ENCODE data around the gene PLEKHA7. TPM values are rescaled to one million over a fixed set of nuclear protein-coding genes. Genes with fewer than 3 reads are reported as not detected.

PLEKHA7 gene
- total and polyA plus RNA-seq, 2 of the 4 experiments (the other 2 are of a cell fraction): 0.12 TPM; not detected in 1

DNA sequence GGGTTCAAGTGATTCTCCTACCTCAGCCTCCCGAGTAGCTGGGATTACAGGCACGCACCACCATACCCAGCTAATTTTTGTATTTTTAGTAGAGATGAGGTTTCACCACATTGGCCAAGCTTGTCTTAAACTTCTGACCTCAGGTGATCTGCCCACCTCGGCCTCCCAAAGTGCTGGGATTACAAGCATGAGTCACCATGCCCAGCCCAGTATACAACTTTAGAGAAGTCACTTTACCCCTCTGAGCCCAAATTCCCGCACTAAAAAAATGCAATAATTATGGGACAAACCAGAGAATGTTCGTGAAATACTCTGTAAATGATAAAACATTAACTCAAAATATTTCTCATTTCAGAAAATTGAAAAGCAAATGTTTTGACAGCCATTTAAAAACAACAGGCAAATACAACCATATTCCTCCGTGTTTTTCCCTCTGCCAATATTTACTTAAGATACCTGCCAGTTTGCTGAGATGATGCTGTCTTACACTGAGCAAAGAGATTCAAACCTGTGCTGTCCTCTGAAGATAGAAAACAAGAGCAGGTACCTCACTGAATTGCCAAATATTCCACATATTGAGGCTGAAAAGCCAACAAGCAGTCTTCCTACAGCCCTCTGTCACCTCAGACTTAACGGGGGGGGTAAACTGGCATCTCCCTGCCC, 9.6 kb downstream of the PLEKHA7 start:
- Histone ChIP-seq H2BK120ac (ENCODE audit: low read depth, low read length) (no peak overlapping the region), H4K91ac (ENCODE audit: insufficient read depth, low read depth, low read length) (no peak overlapping the region), H3K36me3 (ENCODE audit: control insufficient read depth, insufficient read depth, low read length) (no peaks in the 10 kb centered on the region), H3K9me1 (ENCODE audit: insufficient read depth, low read length) (0 out of 2 replicates have a peak, but pooled peaks cover 2% of the 10 kb centered on the region), H4K8ac (ENCODE audit: low read depth in 2 of 2, low read length in 2 of 2) (no peak overlapping the region), H3K9me3 (ENCODE audit: control insufficient read depth, insufficient read depth, low read length) (no peaks in the 10 kb centered on the region), H4K5ac (ENCODE audit: low read depth, low read length) (no peak overlapping the region), H2AK9ac (replicated peaks; ENCODE audit: low read depth, low read length, poor library complexity) (no peak overlapping the region), H3K4ac (ENCODE audit: low read depth, low read length) (no peak overlapping the region), H3K56ac (ENCODE audit: extremely low read depth, insufficient read depth, low read length) (no peak overlapping the region), H2AFZ (replicated peaks; ENCODE audit: low read length, poor library complexity) (no peak overlapping the region), H3K23ac (ENCODE audit: low read depth, low read length) (no peak overlapping the region), H3K9ac (ENCODE audit: low read depth, low read length) (no peak overlapping the region), H4K20me1 (ENCODE audit: insufficient read depth, low read length) (no peaks in the 10 kb centered on the region), H3K4me1 (ENCODE audit: control insufficient read depth, insufficient read depth, low read length) (no peaks in the 10 kb centered on the region), H3K4me3 (ENCODE audit: insufficient read depth, low read depth, low read length) (no peak overlapping the region), H3K27me3 (ENCODE audit: control insufficient read depth, insufficient read depth, low read length) (peaks cover 3% of the 10 kb centered on the region), H3K14ac (replicated peaks; ENCODE audit: low read depth, low read length) (no peak overlapping the region), H3K4me2 (ENCODE audit: low read depth, low read length) (no peak overlapping the region), H2BK5ac (ENCODE audit: low read depth, low read length, poor library complexity, severe bottlenecking) (no peak overlapping the region), H2AK5ac (ENCODE audit: low read depth, low read length) (no peak overlapping the region), H3K18ac (ENCODE audit: low read depth, low read length) (no peak overlapping the region), H3K79me1 (ENCODE audit: low read depth in 1 of 2, low read length in 2 of 2) (no peaks in the 10 kb centered on the region), H2BK15ac (ENCODE audit: low read depth, low read length) (no peak overlapping the region), H3K27ac (ENCODE audit: insufficient read depth, low read length) (no peak overlapping the region), H2BK20ac (ENCODE audit: low read depth, low read length) (no peak overlapping the region)
- TF ChIP-seq RAD21 (IDR thresholded peaks at IDR 0.05; ENCODE audit: low read length) (no peak), SMC3 (IDR thresholded peaks at IDR 0.05; ENCODE audit: low read depth, low read length) (no peak), RCOR1 (IDR thresholded peaks at IDR 0.05; ENCODE audit: insufficient replicate concordance, low read length) (no peak), BHLHE40 (IDR thresholded peaks at IDR 0.05; ENCODE audit: low read depth, low read length) (no peak), POLR2A (IDR thresholded peaks at IDR 0.05; ENCODE audit: low read depth, low read length) (no peak), MXI1 (IDR thresholded peaks at IDR 0.05; ENCODE audit: borderline replicate concordance, low read depth, low read length) (no peak), MAFK (IDR thresholded peaks at IDR 0.05; ENCODE audit: low read depth, low read length) (no peak), CHD1 (IDR thresholded peaks at IDR 0.05; ENCODE audit: low read depth, low read length) (no peak)
- TF ChIP-seq, protein P1, sequence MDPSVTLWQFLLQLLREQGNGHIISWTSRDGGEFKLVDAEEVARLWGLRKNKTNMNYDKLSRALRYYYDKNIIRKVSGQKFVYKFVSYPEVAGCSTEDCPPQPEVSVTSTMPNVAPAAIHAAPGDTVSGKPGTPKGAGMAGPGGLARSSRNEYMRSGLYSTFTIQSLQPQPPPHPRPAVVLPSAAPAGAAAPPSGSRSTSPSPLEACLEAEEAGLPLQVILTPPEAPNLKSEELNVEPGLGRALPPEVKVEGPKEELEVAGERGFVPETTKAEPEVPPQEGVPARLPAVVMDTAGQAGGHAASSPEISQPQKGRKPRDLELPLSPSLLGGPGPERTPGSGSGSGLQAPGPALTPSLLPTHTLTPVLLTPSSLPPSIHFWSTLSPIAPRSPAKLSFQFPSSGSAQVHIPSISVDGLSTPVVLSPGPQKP (IDR thresholded peaks at IDR 0.05; ENCODE audit: borderline replicate concordance, low read depth, low read length): no peak
- WGBS, 2 experiments (ENCODE audit: extremely low coverage in 2 of 2, insufficient read length in 1 of 2): no CpG with 5 or more reads among the region's 7 CpGs
- in situ Hi-C loops (cut with MboI; ENCODE audit: low sequenced_read_pairs): no loop called here
- dilution Hi-C loops (cut with HindIII; ENCODE audit: low sequenced_read_pairs, unreplicated experiment): no loop called here
- ChIA-PET CTCF (no interaction called here), POLR2A (ENCODE audit: unreplicated experiment) (no interaction called here)
- intact Hi-C loops (cut with micrococcal nuclease): no loop called here
- BruUV-seq (replicated peaks): no TSS peak
- no peak for ATAC-seq (ENCODE audit: low read depth)
- DNase-seq: no peak
